H1 (cell line): ENCODE results near the gene RBMX. TPM values are rescaled to one million over a fixed set of nuclear protein-coding genes. Genes with fewer than 3 reads are reported as not detected.

Source experiments
- CREB1 ChIP-seq: IDR thresholded peaks from 2 replicates; pipeline ENCODE4 v1.6.1; 2012; ENCODE audit warnings: inconsistent platforms
- JUND ChIP-seq: IDR thresholded peaks from 2 replicates; pipeline ENCODE4 v1.6.1; 2011; ENCODE audit warnings: mild to moderate bottlenecking, improper control_type of control experiment, low read length
- KDM1A ChIP-seq: fragments of 200-600, 300-600 bp; sonication (generic); IDR thresholded peaks from 2 replicates; pipeline ENCODE4 v1.7.1; 2016; ENCODE audit warnings: mild to moderate bottlenecking, low read length, borderline replicate concordance
- POU5F1 ChIP-seq: IDR thresholded peaks from 2 replicates; pipeline ENCODE4 v1.6.1; 2011; ENCODE audit warnings: low read depth, mild to moderate bottlenecking, low read length, moderate library complexity
- polyA plus RNA-seq, 7 experiments: library from polyadenylated mRNA; depleted of rRNA in 3 of 7; stranded (reverse) in 5 of 7; unstranded in 2 of 7; fragments of >200 nt in 5 of 7; fragments of 200-250 nt in 2 of 7; gene quantifications; 1 replicate in 5 of 7; 2 replicates in 1 of 7; 4 replicates in 1 of 7; pipeline versions ENCODE4 v1.2.1 to v1.2.3, GENCODE V29; 2011 to 2013; ENCODE audit warnings: missing spikeins in 2 of 7, mixed read lengths in 2 of 7
- total RNA-seq: library from RNA; stranded (reverse); fragmentation: NEBNext Ultra II Directional; extraction: Animal tissue kit (Norgen Biotek cat#: 25700); gene quantifications from 2 replicates; pipeline ENCODE4 v1.2.1, GENCODE V29; 2021
- TF ChIP-seq, protein P1 (sequence below): fragments of 300-600 bp; sonication (generic); IDR thresholded peaks from 2 replicates; pipeline ENCODE4 v1.7.1; 2012; ENCODE audit warnings: low read length, moderate library complexity, mild to moderate bottlenecking, inconsistent platforms; ENCODE audit not compliant: insufficient replicate concordance
- TF ChIP-seq, protein P2 (sequence below): IDR thresholded peaks from 2 replicates; pipeline ENCODE4 v1.6.1; 2012; ENCODE audit warnings: inconsistent platforms

The RBMX gene
- total and polyA plus RNA-seq, 2 of the 8 experiments (the other 6 are each of a cell fraction or from before 2014, with no cell fraction given) = 213 to 476 TPM

DNA sequence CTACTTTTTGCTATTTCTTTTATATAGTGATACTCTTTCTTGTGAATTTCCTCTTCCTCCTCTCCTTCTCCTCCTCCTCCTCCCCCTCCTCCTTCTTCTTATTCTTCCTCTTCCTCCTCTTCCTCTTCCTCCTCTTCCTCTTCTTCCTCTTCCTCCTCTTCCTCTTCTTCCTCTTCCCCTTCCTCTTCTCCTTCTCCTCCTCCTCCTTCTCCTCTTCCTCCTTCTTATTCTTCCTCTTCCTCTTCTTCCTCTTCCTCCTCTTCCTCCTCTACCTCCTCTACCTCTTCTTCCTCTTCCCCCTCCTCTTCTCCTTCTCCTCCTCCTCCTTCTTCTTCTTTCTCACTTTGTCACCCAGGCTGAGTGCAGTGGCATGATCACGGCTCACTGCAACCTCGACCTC, 36.3 kb upstream of the RBMX start (continued):
- TF ChIP-seq, protein P1, sequence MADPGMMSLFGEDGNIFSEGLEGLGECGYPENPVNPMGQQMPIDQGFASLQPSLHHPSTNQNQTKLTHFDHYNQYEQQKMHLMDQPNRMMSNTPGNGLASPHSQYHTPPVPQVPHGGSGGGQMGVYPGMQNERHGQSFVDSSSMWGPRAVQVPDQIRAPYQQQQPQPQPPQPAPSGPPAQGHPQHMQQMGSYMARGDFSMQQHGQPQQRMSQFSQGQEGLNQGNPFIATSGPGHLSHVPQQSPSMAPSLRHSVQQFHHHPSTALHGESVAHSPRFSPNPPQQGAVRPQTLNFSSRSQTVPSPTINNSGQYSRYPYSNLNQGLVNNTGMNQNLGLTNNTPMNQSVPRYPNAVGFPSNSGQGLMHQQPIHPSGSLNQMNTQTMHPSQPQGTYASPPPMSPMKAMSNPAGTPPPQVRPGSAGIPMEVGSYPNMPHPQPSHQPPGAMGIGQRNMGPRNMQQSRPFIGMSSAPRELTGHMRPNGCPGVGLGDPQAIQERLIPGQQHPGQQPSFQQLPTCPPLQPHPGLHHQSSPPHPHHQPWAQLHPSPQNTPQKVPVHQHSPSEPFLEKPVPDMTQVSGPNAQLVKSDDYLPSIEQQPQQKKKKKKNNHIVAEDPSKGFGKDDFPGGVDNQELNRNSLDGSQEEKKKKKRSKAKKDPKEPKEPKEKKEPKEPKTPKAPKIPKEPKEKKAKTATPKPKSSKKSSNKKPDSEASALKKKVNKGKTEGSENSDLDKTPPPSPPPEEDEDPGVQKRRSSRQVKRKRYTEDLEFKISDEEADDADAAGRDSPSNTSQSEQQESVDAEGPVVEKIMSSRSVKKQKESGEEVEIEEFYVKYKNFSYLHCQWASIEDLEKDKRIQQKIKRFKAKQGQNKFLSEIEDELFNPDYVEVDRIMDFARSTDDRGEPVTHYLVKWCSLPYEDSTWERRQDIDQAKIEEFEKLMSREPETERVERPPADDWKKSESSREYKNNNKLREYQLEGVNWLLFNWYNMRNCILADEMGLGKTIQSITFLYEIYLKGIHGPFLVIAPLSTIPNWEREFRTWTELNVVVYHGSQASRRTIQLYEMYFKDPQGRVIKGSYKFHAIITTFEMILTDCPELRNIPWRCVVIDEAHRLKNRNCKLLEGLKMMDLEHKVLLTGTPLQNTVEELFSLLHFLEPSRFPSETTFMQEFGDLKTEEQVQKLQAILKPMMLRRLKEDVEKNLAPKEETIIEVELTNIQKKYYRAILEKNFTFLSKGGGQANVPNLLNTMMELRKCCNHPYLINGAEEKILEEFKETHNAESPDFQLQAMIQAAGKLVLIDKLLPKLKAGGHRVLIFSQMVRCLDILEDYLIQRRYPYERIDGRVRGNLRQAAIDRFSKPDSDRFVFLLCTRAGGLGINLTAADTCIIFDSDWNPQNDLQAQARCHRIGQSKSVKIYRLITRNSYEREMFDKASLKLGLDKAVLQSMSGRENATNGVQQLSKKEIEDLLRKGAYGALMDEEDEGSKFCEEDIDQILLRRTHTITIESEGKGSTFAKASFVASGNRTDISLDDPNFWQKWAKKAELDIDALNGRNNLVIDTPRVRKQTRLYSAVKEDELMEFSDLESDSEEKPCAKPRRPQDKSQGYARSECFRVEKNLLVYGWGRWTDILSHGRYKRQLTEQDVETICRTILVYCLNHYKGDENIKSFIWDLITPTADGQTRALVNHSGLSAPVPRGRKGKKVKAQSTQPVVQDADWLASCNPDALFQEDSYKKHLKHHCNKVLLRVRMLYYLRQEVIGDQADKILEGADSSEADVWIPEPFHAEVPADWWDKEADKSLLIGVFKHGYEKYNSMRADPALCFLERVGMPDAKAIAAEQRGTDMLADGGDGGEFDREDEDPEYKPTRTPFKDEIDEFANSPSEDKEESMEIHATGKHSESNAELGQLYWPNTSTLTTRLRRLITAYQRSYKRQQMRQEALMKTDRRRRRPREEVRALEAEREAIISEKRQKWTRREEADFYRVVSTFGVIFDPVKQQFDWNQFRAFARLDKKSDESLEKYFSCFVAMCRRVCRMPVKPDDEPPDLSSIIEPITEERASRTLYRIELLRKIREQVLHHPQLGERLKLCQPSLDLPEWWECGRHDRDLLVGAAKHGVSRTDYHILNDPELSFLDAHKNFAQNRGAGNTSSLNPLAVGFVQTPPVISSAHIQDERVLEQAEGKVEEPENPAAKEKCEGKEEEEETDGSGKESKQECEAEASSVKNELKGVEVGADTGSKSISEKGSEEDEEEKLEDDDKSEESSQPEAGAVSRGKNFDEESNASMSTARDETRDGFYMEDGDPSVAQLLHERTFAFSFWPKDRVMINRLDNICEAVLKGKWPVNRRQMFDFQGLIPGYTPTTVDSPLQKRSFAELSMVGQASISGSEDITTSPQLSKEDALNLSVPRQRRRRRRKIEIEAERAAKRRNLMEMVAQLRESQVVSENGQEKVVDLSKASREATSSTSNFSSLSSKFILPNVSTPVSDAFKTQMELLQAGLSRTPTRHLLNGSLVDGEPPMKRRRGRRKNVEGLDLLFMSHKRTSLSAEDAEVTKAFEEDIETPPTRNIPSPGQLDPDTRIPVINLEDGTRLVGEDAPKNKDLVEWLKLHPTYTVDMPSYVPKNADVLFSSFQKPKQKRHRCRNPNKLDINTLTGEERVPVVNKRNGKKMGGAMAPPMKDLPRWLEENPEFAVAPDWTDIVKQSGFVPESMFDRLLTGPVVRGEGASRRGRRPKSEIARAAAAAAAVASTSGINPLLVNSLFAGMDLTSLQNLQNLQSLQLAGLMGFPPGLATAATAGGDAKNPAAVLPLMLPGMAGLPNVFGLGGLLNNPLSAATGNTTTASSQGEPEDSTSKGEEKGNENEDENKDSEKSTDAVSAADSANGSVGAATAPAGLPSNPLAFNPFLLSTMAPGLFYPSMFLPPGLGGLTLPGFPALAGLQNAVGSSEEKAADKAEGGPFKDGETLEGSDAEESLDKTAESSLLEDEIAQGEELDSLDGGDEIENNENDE = no peak
- no peak for TF ChIP-seq KDM1A
- TF ChIP-seq JUND = no peak
- TF ChIP-seq, protein P2, sequence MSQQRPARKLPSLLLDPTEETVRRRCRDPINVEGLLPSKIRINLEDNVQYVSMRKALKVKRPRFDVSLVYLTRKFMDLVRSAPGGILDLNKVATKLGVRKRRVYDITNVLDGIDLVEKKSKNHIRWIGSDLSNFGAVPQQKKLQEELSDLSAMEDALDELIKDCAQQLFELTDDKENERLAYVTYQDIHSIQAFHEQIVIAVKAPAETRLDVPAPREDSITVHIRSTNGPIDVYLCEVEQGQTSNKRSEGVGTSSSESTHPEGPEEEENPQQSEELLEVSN = no peak
- TF ChIP-seq POU5F1 = no peak
- no peak for TF ChIP-seq CREB1
- TF ChIP-seq, all 59 proteins: peak for 0
